Epithelial cell of prostate (primary cell): ENCODE measurements around the gene MEMO1.
A peak's percentile ranks its signal among the peaks of the same experiment; 100 is the strongest.
"Not testable (repeated sequence)": the region's sequence is repeated elsewhere in the genome, so short reads cannot be mapped to it uniquely, and the experiment has no call there.

Experiments
- DNase-seq: peaks from one replicate; pipeline ENCODE4 v3.0.0-alpha.2; 2011; ENCODE audit warnings: low read depth, low spot score
- H3K27ac ChIP-seq: fragments of 450-650 bp; 2 replicates; pipeline ENCODE4 v1.5.1; 2017; ENCODE audit warnings: mild to moderate bottlenecking

The MEMO1 gene

DNA sequence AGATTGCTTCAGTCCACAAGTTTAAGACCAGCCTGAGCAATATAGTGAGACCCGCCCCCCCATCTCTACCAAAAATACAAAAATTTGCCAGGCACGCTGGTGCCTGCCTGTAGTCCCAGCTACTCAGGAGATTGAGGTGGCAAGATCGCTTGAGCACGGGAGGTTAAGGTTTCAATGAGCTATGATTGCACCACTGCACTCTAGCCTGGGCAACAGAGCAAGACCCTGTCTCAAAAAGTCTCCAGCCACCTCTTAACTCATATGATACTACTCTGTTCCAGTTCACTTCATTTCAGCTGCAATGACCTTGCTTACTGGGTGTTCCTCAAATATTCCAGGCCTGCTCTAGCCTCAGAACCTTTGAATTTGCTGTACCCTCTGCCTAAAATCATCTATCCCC is 11.4 kb downstream of the MEMO1 start:
- DNase-seq = no peak
- H3K27ac ChIP-seq = no peak overlapping the region

DNA sequence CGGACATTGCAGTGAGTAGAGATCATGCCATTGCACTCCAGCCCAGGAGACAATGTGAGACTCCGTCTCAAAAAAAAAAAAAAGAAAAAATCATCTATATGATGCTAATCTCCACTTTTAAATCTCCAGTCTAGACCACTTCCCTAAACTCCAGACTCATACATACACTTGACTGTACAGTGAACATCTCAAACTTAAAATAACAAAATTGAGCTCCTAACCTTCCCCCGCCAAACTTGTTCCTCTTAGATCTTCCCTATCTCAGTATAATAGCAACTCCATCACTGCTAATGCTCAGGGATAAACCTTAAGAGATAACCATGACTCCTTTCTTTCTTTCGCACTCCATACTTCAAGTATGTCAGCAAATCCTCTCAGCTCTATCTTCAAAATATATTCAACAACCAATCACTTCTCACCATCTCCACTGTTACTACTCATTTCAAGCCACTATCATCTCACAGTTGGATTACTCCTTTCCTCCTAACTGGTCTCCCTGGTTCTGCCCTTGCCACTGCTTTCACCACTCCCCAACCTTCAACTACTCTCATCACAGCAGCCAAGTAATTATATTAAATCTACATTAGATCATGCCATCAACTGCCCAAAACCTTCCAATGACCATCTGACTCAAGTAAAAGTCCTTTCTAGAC is 12.0 kb downstream of the MEMO1 start:
- no peak overlapping the region for H3K27ac ChIP-seq
- DNase-seq = no peak

DNA sequence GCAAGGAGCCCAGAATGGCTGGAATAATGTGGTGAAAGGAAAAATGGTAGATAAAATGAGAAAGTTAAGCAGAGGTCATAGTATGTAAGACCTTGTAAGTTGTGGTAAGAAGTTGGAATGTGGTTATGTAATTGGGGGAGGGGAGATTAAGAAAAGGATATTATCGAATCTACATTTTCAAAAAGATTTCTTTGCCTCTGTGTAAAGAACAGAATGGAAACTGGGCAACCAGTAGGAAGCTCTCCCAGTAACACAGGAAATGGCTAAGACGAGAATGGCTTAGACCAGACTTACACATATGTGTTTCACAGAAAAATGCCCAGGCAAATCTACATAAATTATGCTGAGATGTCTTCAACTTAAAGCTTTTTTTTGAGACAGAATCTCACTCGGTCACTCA is 13.2 kb downstream of the MEMO1 start:
- no peak for DNase-seq
- H3K27ac ChIP-seq = no peak overlapping the region

DNA sequence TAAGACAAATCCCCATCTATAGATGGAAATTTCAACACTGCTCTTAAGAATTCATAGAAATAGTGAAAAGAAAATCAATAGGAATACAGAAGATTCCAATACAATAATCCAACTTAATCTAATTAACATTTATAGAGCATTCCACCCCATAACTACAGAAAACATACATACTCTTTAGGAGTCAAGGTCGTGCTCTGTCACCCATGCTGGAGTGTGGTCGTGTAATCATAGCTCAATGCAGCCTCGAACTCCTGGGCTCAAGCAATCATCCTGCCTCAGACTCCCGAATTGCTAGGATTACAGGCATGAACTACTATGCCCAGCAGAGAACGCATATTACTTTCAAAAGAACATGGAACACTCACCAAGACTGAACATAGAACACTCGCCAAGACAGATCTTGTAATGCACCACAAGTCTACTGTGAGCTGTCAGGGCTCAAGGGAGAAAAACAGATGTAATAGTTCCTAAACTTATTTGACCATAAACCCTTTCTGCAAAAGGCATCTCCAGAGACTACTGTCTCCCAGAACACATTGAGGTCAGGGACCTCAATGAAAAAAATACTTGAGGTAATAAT is 14.1 kb downstream of the MEMO1 start:
- no peak for DNase-seq
- no peak overlapping the region for H3K27ac ChIP-seq

DNA sequence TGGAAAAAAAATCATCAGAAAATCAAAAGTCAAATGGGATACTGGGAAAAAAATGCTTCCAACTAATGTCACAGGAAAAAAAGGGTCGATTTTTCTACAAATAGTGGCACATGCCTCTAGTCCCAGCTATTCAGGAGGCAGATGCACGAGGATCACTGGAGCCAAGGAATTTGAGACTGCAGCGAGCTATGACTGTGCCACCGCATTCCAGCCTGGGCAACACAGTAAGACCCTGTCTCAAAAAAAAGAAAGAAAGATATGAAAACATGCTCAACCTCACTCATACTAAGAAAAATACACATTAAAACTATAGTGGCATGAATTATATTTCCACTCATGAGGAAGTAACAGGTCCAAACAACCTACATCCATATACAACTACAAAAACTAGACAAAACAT is 17.9 kb downstream of the MEMO1 start:
- no peak overlapping the region for H3K27ac ChIP-seq
- DNase-seq = no peak

DNA sequence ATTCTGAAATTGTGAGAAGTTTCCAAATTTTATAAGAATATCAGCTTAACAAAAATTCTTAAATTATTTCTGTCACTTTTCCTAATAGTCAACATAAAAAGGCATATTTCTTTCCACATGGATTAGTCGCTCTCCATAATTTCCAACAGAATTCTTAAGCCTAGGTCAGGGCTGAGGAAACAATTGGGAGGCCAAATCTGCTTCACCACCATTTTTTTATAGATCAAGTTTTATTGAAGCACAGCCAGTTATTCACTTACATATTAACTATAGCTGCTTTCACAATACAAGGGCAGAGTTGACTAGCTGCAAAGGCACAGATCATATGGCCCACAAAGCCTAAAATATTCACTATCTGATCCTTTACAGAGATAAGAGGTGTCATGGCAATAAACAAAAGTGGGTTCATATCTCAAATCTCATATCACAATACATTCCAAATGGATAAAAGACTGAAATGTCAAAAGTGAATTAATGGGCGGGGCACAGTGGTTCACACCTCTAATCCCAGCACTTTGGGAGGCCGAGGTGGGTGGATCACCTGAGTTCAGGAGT is 18.7 kb downstream of the MEMO1 start:
- no peak for DNase-seq
- no peak overlapping the region for H3K27ac ChIP-seq

DNA sequence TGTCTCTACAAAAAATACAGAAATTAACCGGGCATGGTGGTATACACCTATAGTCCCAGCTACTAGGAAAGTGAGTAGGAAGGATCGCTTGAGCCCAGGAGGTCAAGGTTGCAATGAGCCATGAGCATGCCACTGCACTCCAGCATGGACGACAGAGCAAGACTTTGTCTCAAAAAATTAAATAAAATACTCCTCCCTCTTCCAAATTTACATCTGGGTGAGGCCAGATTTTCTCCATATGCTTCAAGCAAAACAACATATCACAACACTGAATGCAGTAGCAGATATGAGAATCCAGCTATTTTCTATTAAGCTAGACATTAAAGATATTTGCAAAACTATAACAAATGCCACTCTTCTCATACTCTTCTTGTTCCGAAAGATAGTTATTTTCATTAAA is 20.9 kb downstream of the MEMO1 start:
- H3K27ac ChIP-seq = no peak overlapping the region
- DNase-seq = no peak

DNA sequence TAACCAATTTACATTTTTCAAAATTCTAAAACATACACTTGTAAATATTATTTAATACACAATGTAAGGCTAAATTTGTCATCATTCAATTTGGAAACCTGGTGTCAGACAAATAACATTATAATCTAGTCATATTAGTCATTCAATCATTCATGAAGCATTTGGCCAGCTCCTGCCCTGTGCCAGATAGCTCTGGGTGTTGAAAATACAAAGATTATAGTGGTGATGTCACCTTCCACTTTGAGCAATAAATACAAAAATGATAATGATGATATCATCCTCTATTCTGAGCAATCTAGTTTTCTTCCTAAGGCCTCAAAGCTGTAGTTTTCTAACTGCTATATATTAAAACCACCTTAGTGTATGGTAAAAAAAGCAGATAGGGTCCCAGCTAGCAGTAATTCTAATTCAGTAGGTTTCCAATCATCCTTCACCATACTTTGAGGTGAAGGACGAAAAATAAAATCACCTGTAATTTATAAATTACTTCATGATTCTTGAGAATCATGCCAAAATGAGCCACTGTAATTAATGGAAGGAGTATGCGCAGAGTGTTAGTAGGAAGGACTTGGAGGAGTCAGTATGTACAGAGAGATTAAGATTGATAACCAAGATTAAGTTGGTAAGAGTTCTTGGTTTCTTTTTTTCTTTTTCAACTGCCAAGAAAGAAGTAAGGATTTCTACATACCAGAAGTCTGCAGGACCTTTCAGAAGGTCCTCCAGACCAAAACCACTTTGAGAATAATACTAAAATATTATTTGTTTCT is 23.2 kb downstream of the MEMO1 start:
- DNase-seq = peak; percentile 41
- H3K27ac ChIP-seq = peak overlapping the region; percentile 26

DNA sequence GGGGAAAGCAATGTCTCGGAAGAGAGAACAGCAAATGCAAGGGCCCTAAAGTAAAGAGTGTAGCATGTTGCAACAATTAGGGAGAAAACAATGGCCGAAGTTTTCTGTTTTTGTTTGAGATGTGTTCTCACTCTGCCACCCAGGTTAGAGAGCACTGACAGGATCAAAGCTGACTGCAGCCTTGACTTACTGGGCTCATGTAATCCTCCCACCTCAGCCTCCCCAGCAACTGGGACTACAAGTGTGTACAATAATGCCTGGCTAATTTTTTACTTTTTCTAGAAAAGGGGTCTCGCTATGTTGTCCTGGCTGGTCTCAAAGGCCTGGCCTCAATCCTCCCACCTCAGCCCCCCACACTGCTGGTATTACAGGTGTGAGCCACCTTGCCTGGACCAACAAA is 23.9 kb downstream of the MEMO1 start:
- no peak for DNase-seq

DNA sequence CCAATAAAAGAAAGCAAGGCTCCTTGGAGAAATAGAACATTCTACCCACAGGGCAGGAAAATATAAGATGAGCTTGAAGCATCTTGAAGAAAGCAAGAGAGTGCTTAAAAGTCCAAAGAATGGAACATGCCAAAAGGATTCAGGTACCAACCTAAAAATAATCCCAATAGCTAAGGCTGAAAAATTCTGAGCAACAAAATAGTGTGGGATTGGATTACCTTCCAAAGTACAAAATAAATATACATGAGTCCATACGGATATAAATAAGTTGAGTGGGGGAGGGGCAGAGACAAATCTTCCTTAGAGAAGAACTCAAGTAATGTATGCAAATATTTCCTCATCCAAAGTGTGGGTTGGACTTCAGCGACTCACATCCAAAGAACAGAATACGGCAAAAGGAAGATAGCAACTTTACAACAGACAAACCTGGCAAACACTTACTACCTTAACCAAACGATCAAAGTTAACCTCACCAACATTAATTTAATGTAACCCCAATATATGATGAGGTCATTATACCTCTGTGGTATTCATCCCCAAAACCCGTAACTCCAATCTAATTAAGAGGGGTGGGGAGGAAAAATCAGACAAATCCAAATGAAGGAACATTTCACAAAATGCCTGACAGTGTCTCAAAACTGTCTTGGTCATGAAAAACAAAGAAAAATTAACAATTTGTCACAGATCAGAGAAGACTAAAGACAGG is 26.9 kb downstream of the MEMO1 start:
- no peak overlapping the region for H3K27ac ChIP-seq
- DNase-seq = no peak

More for the DNA sequence above, 23.9 kb downstream of the MEMO1 start:
- H3K27ac ChIP-seq = peak overlapping the region; percentile 26

DNA sequence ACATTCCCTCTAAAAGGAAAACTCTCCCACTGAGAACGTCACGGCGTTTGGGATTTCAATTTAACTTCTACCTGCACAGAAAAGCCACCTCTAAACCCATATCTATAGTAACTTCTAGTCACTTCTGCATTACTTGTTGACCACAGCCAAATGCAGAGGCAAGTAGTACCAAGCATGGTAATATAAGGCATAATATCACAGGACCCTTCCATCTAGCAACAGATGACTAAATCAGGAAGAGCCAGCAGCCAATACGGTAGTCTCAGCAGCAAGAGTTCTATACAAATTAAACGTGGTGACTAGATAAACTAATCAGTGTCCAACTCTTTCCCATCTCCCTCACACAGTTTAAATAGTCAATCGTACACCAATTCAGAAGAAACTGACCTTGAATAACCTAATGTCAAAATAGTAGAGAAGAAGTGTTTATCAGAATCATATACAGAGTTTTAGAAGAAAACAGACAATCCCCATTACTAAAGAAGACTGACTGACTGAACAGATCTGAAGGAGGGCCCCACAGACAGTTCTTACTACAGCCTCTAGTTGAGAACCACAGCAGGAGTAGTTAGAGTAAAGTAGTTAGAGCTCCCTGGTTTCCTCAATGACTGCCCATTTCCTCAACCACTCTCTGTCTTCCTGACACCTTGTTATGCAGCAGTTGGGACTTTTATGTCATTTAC is 30.0 kb downstream of the MEMO1 start:
- DNase-seq = no peak
- no peak overlapping the region for H3K27ac ChIP-seq

DNA sequence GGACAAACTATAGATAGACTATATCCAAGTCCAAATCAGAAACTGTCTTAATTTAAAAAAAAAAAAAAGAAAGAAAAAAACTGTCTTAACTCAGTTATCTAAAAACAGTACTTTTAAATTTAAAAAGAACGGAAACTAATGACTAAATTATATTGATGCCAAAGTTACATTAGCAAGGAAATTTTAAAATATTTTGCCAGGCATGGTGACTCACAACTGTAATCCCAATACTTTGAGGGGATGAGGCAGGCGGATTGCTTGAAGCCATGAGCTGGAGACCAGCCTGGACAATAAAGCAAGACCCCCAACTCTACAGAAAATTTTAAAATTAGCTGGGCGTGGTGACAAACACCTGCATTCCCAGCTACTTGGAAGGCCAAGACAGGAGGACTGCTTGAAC is 30.9 kb downstream of the MEMO1 start:
- no peak for DNase-seq
- H3K27ac ChIP-seq = no peak overlapping the region

DNA sequence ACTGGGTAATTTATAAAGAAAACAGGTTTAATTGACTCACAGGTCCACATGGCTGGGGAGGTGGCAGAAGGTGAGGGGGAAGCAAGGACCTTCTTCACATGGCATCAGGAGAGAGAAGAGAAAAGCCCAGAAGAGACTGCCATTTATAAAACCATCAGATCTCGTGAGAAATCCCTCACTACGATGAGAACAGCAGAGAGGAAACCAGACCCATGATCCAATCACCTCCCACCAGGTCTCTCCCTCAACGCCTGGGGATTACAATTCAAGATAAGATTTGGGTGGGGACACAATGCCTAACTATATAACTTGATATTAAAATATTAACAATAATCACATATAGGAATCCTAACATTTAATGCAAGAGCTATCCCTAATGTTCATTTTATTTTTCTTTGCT is 31.8 kb downstream of the MEMO1 start:
- H3K27ac ChIP-seq = no peak overlapping the region
- DNase-seq = no peak

DNA sequence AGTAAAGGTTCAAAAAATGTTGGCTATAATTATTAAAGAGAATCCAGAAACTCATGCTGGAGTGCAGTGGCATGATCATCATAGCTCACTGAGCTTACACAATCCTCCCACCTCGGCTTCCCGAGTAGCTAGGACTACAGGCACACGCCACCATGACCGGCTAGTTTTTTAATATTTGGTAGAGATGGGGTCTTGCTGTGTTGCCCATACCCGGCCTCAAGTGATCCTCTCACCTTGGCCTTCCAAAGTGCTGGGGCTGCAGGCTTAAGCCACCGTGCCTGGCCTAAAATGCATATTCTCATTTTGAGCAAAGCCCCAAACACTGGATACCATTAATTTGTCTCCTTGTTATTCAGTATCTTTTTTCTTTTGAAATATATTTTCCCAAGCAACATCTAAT is 32.4 kb downstream of the MEMO1 start:
- no peak overlapping the region for H3K27ac ChIP-seq
- no peak for DNase-seq

DNA sequence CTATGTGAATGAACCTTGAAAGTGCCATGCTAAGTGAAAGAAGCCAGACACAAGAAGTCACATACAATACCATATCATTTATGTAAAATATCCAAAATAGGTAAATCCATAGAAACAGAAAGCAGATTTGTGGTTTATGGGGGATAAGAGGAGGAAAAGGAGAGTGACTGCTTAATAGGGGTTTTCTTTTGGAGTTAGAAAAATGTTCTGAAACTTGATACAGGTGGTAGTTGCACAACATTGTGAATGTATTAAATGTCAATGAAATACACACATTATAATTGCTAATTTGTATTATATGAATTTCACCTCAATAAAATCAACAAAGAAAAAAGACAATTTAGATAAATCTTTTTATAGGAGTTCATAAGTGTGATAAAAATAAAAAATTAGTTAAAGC is 37.1 kb downstream of the MEMO1 start:
- no peak for DNase-seq
- H3K27ac ChIP-seq = no peak overlapping the region

DNA sequence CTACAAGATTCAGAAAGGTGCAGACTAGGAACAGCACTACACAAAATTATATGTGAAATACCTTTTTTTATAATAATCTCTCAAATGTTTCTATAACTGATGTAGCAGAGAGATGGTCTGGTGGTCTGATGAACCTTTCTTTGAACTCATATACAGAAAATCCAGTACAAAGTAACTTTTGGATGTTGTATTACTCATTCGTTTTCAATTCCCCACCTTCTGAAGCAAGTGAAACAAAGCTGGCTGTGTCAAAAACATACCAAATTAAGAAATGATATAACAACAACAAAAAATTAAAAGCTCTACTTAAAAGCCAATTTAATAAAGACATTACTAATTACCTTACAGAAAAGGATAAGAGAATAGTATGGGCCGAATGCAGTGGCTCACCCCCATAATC is 38.7 kb downstream of the MEMO1 start:
- no peak overlapping the region for H3K27ac ChIP-seq
- no peak for DNase-seq

DNA sequence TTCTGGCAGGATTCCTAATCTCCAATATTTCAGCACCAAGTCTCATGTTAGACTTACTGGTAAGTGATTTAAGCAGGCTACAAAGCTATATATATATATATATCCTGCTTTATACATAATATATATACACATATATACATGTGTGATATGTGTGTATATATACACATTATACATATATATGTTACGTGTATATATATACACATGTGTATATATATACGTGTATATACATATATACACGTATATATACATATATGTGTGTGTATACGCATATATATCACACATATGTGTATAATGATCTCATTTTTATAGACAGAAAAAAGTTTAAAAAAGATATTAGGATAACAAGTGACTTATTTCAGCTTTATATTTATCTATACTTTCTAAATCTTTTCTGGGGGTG is 41.6 kb downstream of the MEMO1 start:
- no peak for DNase-seq
- no peak overlapping the region for H3K27ac ChIP-seq

DNA sequence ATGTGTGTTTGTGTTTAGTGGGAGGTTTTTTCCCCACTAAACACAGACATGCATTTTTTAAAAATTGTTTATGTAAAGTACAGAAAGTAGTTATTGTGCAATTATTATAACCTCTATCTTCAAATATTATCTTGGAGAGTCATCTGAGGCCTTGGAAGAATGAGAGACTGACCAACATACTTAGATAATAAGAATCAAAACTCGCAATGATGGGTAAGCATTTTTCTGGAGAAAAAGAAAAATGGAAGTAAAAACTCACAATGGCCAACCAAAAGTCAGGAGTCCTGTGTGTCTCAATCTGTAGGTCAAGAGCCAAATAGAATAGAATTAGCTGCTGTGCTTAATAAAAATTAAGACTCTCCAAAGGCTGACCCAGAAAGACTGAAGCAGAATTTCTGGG is 43.0 kb downstream of the MEMO1 start:
- H3K27ac ChIP-seq = no peak overlapping the region
- DNase-seq = no peak

DNA sequence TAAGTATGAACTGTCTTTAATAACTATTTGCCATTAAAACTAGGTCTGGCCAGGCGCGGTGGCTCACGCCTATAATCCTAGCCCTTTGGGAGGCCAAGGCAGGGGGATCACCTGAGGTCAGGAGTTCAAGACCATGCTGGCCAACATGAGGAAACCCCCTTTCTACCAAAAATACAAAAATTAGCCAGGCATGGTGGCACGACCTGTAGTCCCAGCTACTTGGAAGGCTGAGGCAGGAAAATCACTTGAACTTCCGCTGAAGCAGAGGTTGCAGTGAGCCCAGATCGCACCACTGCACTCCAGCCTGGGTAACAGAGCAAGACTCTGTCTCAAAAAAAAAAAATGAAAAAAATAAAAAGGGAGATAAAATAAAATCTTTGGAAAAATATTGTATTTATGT is 44.4 kb downstream of the MEMO1 start:
- DNase-seq = not testable (repeated sequence)

DNA sequence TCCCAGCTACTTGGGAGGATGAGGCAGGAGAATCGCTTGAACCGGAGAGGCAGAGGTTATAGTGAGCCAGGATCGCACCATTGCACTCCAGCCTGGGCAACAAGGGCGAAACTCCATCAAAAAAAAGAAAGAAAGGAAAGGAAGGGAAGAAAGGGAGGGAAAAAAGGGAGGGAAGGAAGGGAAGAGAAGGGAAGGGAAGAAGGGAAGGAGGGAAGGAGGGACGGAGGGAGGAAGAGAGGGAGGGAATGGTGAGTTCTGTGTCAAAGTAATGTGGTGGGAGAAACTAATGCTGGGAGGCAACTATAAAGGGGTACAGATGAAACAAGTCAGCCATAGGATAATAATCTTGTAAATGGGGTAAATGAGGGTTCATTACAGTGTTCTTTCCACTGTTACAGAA is 45.7 kb downstream of the MEMO1 start:
- H3K27ac ChIP-seq = no peak overlapping the region
- DNase-seq = no peak

More for the DNA sequence above, 44.4 kb downstream of the MEMO1 start:
- not testable (repeated sequence) for H3K27ac ChIP-seq
